Adrenal gland (tissue), 12 donors: Measurements from ENCODE around the gene INSYN1. TPM values are rescaled to one million over a fixed set of nuclear protein-coding genes. Genes with fewer than 3 reads are reported as not detected.

Source experiments
- DNase-seq, 7 donors: peaks; one replicate each; pipeline ENCODE4 v3.0.0-alpha.2; 2019 to 2020
- H3K27ac ChIP-seq, 5 donors: fragments of 200-600 bp; sonication (generic) in 4 of 5; 1 replicate in 3 of 5; 2 replicates in 2 of 5; pipeline versions ENCODE4 v1.5.1 to v1.8.0; 2016 to 2020; ENCODE audit warnings: mild to moderate bottlenecking in 1 of 5
- H3K27me3 ChIP-seq: fragments of 200-600 bp; 2 replicates; pipeline ENCODE4 v1.8.0; 2021
- H3K36me3 ChIP-seq, 2 donors: fragments of 200-600 bp; replicated peaks in 1 of 2; 1 replicate in 1 of 2; 2 replicates in 1 of 2; pipeline versions ENCODE4 v1.5.1 to v1.8.0; 2018 to 2022
- H3K4me1 ChIP-seq, 2 donors: fragments of 200-600 bp; replicated peaks in 1 of 2; 1 replicate in 1 of 2; 2 replicates in 1 of 2; pipeline versions ENCODE4 v1.5.1 to v1.8.0; 2018 to 2021
- H3K4me3 ChIP-seq, 4 donors: fragments of 200-600 bp; sonication (generic) in 3 of 4; one replicate each; pipeline ENCODE4 v1.5.1; 2016 to 2018
- H3K9me3 ChIP-seq, 3 donors: fragments of 200-600 bp; sonication (generic) in 1 of 3; replicated peaks in 1 of 3; 1 replicate in 2 of 3; 2 replicates in 1 of 3; pipeline versions ENCODE4 v1.5.1 to v1.8.0; 2016 to 2021
- POLR2A ChIP-seq, 2 donors: fragments of 450-650 bp; IDR thresholded peaks; one replicate each; pipeline ENCODE4 v1.6.1; 2017; ENCODE audit warnings: antibody characterized with exemption in 2 of 2, mild to moderate bottlenecking in 2 of 2, moderate library complexity in 1 of 2
- WGBS, 4 donors: extraction: QIAGEN DNeasy Blood & Tissue Kit in 2 of 4; methylation state at CpG; one replicate each; pipeline versions ENCODE4 v1.1.5 to v1.1.7; 2013 to 2017; 5-methylcytosine and 5-hydroxymethylcytosine counted together
- intact Hi-C, 2 donors: fragments of 100-400 bp; cut with DNase I; formaldehyde crosslinking; loops; one replicate each; pipeline versions ENCODE4 v1.14.1 to v1.15.0; 2022 to 2023
- polyA plus RNA-seq, 3 donors: library from polyadenylated mRNA; stranded (reverse); fragments of 200-250 nt in 2 of 3; fragments of 350-450 nt in 1 of 3; fragmentation: Illumina TruSeq in 1 of 3; extraction: RNeasy Lipid Tissue Mini Kit (QIAGEN cat#74804) in 1 of 3; gene quantifications; one replicate each; pipeline ENCODE4 v1.2.3, GENCODE V29; 2013 to 2014
- total RNA-seq, 9 donors: library from RNA; depleted of rRNA in 4 of 9; stranded (reverse); fragments of >200 nt in 4 of 9; fragments of 120-200 nt in 1 of 9; fragmentation: NEBNext Ultra II Directional in 1 of 9; extraction: Animal tissue kit (Norgen Biotek cat#: 25700) in 1 of 9; gene quantifications; one replicate each; pipeline versions ENCODE4 v1.1.0 to v1.2.4, GENCODE V29; 2013 to 2023
- TF ChIP-seq, protein P1 (sequence below), 6 experiments: fragments of 450-650 bp in 4 of 6; fragments of 200-600 bp in 2 of 6; sonication (generic) in 1 of 6; IDR thresholded peaks; 1 replicate in 5 of 6; 2 replicates in 1 of 6; pipeline versions ENCODE4 v1.5.1 to v1.8.0; 2016 to 2021; ENCODE audit warnings: antibody characterized with exemption in 6 of 6, mild to moderate bottlenecking in 2 of 6, moderate library complexity in 1 of 6
- donor health status: healthy with polysubstance abuse.
- donor health status: Bipolar disorder and iron deficiency.
- donor health status: DM: yes; HTN: yes; CAD: no.
- donor health status: DM: no; HTN: no; CAD: no.
- donor health status: DM: no; HTN: no; CAD: no.
- donor health status: DM: yes; HTN: yes; CAD: no.

INSYN1 gene
- total and polyA plus RNA-seq, 12 donors: 0.68 to 19.5 (median 3.7) TPM

DNA sequence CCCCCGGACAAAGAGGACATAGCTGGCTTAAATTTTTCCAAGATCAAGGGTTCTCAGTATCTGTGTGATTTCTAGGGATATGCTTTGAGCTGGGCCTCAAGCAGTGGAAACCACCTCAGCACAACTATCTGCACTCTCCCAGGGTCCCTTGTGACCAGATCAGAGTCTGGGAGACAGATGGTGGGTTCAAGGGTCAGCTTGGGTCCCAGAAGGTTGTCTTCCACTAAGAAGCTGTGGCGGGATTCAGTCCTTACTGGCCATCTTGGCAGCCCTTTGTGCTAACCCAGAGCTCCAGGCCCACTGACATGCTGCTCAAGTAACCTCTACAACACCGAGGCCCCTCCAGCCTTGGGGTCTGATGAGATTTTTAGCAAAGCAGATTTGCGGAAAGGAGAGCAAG is 2.7 kb downstream of the INSYN1 start:
- intact Hi-C loops: no loop called here
- H3K27ac ChIP-seq: no peak overlapping the region
- no peaks in the 10 kb centered on the region for H3K9me3 ChIP-seq
- peaks cover 0 to 7% of the 10 kb centered on the region in 2 donors for H3K4me1 ChIP-seq
- H3K27me3 ChIP-seq: peaks cover 9% of the 10 kb centered on the region
- H3K4me3 ChIP-seq: no peak overlapping the region
- DNase-seq: no peak
- TF ChIP-seq POLR2A (IDR thresholded peaks at IDR 0.05): no peak
- TF ChIP-seq, protein P1, sequence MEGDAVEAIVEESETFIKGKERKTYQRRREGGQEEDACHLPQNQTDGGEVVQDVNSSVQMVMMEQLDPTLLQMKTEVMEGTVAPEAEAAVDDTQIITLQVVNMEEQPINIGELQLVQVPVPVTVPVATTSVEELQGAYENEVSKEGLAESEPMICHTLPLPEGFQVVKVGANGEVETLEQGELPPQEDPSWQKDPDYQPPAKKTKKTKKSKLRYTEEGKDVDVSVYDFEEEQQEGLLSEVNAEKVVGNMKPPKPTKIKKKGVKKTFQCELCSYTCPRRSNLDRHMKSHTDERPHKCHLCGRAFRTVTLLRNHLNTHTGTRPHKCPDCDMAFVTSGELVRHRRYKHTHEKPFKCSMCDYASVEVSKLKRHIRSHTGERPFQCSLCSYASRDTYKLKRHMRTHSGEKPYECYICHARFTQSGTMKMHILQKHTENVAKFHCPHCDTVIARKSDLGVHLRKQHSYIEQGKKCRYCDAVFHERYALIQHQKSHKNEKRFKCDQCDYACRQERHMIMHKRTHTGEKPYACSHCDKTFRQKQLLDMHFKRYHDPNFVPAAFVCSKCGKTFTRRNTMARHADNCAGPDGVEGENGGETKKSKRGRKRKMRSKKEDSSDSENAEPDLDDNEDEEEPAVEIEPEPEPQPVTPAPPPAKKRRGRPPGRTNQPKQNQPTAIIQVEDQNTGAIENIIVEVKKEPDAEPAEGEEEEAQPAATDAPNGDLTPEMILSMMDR (IDR thresholded peaks at IDR 0.05): no peak
- 69 to 95% (median 86%) methylated on average over 3 to 4 of the region's 4 CpGs for WGBS, 4 donors
- no peaks in the 10 kb centered on the region for H3K36me3 ChIP-seq

DNA sequence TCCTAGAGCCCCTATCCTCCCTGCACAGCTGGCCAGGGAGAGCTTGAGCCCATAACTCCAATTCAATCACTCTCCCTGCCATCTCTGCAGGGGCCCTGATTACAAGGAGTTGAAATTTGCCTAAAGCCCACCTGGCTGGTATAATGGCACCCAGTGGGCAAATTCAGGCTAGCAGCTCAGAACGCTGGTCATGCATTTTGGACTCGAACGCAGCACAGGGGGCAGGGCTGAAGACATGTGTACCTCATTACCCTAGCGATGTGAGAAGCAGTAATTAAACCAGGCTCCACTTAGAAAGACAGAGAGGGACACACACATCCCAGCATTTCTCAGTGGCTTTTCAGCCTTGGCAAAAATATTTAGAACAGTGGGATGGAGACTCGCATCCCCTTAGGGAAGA is 3.2 kb downstream of the INSYN1 start:
- 91 to 95% (median 93%) methylated on average over 4 to 5 of the region's 5 CpGs for WGBS, 4 donors
- intact Hi-C loops: no loop called here
- DNase-seq: no peak
- no peak overlapping the region for H3K27ac ChIP-seq
- H3K9me3 ChIP-seq: no peaks in the 10 kb centered on the region
- peaks cover 0 to 7% of the 10 kb centered on the region in 2 donors for H3K4me1 ChIP-seq
- H3K36me3 ChIP-seq: no peaks in the 10 kb centered on the region
- TF ChIP-seq POLR2A (IDR thresholded peaks at IDR 0.05): no peak
- TF ChIP-seq, protein P1 (IDR thresholded peaks at IDR 0.05): no peak
- no peak overlapping the region for H3K4me3 ChIP-seq
- peaks cover 9% of the 10 kb centered on the region for H3K27me3 ChIP-seq

DNA sequence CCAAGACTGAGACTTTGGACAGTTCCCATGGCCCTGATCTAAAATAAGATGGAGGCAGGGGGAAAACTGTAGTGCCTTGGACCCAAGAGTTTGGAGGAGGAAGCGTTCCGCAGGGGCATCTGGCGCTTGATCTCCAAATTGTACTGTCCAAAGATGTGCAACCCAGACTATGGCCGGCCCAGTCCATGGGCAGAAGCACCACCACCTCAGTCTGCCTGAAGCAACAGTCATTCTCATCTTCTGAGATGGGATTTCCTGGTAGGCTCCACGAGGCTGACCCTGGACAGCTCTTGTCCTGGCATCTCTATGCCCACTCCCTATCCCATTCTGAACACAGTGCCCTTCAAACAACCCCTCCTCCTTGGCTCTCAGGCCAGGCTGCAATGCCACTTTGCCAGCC is 3.6 kb downstream of the INSYN1 start:
- Histone ChIP-seq H3K27me3 (peaks cover 9% of the 10 kb centered on the region), H3K4me3 (no peak overlapping the region), H3K36me3 (no peaks in the 10 kb centered on the region), H3K9me3 (no peaks in the 10 kb centered on the region), H3K4me1 (peaks cover 0 to 7% of the 10 kb centered on the region in 2 donors), H3K27ac (no peak overlapping the region)
- intact Hi-C loops: no loop called here
- no peak for DNase-seq
- 88 to 95% (median 91%) methylated on average over 3 to 5 of the region's 5 CpGs for WGBS, 4 donors
- TF ChIP-seq, protein P1 (IDR thresholded peaks at IDR 0.05): no peak
- TF ChIP-seq POLR2A (IDR thresholded peaks at IDR 0.05): no peak

DNA sequence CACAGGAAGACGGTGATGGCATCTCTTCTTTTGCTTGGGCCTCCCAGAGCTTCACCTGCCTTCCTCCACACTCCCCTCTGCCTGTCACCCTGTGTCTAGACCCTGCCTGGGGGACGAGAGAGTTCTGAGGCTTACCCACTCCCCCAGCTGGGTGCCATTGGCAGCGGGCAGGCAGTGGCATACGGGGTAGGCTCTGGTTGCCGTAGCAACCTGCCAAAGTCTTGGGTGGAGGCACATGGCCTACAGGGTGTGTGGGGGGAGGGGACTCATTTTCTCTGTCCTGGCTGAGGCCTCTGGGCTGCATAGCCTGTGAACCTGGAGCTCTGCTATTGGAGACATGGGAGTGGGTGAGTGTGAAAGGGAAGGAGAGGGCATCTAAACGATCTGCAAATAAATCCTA is 4.4 kb downstream of the INSYN1 start:
- Histone ChIP-seq H3K36me3 (no peaks in the 10 kb centered on the region), H3K27ac (no peak overlapping the region), H3K9me3 (no peaks in the 10 kb centered on the region), H3K27me3 (peaks cover 9% of the 10 kb centered on the region), H3K4me1 (peaks cover 0 to 7% of the 10 kb centered on the region in 2 donors), H3K4me3 (no peak overlapping the region)
- 76 to 90% (median 78%) methylated on average over 3 to 6 of the region's 6 CpGs for WGBS, 4 donors
- intact Hi-C loops: no loop called here
- DNase-seq: no peak
- no peak for TF ChIP-seq POLR2A (IDR thresholded peaks at IDR 0.05)
- TF ChIP-seq, protein P1 (IDR thresholded peaks at IDR 0.05): no peak
